Mesendoderm (in vitro differentiated cells): ENCODE measurements around the gene HOATZ.

Source experiments
- DNase-seq: peaks from one replicate; pipeline ENCODE4 v3.0.0; 2013
- H2AK5ac ChIP-seq: 2 replicates; pipeline ENCODE4 v1.6.1; 2013; ENCODE audit warnings: low read length, inconsistent platforms
- H2BK120ac ChIP-seq: 2 replicates; pipeline ENCODE4 v1.6.1; 2013; ENCODE audit warnings: low read depth, mild to moderate bottlenecking, low read length, moderate library complexity, mixed read lengths
- H2BK15ac ChIP-seq: replicated peaks from 2 replicates; pipeline ENCODE4 v1.6.1; 2013; ENCODE audit warnings: low read depth, mild to moderate bottlenecking, moderate library complexity
- H2BK5ac ChIP-seq: 2 replicates; pipeline ENCODE4 v1.6.1; 2013; ENCODE audit warnings: low read length, inconsistent platforms
- H3K18ac ChIP-seq: 2 replicates; pipeline ENCODE4 v1.6.1; 2013; ENCODE audit warnings: mild to moderate bottlenecking, low read length, mixed read lengths
- H3K23ac ChIP-seq: one replicate; pipeline ENCODE4 v1.6.1; 2013; ENCODE audit warnings: low read length
- H3K27ac ChIP-seq: 2 replicates; pipeline ENCODE4 v1.5.1; 2013; ENCODE audit warnings: low read depth, mild to moderate bottlenecking, inconsistent platforms, low read length, moderate library complexity
- H3K27me3 ChIP-seq: 2 replicates; pipeline ENCODE4 v1.6.1; 2013; ENCODE audit warnings: low read length, control low read depth, mild to moderate bottlenecking, inconsistent platforms; ENCODE audit not compliant: insufficient read depth, poor library complexity
- H3K36me3 ChIP-seq: 2 replicates; pipeline ENCODE4 v1.6.1; 2013; ENCODE audit warnings: low read length, inconsistent platforms; ENCODE audit not compliant: control insufficient read depth, insufficient read depth
- H3K4ac ChIP-seq: one replicate; pipeline ENCODE4 v1.6.1; 2013; ENCODE audit warnings: low read depth, mild to moderate bottlenecking, low read length, moderate library complexity
- H3K4me1 ChIP-seq: 2 replicates; pipeline ENCODE4 v1.6.1; 2013; ENCODE audit warnings: low read depth, low read length, inconsistent platforms; ENCODE audit not compliant: control insufficient read depth
- H3K4me2 ChIP-seq: 2 replicates; pipeline ENCODE4 v1.6.1; 2013; ENCODE audit warnings: low read length
- H3K4me3 ChIP-seq: 2 replicates; pipeline ENCODE4 v1.5.1; 2013; ENCODE audit warnings: mild to moderate bottlenecking, low read length
- H3K56ac ChIP-seq: one replicate; pipeline ENCODE4 v1.6.1; 2013; ENCODE audit warnings: low read length
- H3K79me1 ChIP-seq: 2 replicates; pipeline ENCODE4 v1.6.1; 2013; ENCODE audit warnings: low read length, inconsistent platforms
- H3K79me2 ChIP-seq: 2 replicates; pipeline ENCODE4 v1.6.1; 2013; ENCODE audit warnings: mild to moderate bottlenecking, low read length; ENCODE audit not compliant: control insufficient read depth, insufficient read depth
- H3K9ac ChIP-seq: 2 replicates; pipeline ENCODE4 v1.6.1; 2013; ENCODE audit warnings: low read length, inconsistent platforms
- H4K5ac ChIP-seq: one replicate; pipeline ENCODE4 v1.6.1; 2013; ENCODE audit warnings: low read length
- H4K8ac ChIP-seq: one replicate; pipeline ENCODE4 v1.6.1; 2013; ENCODE audit warnings: low read depth, mild to moderate bottlenecking, control low read depth, low read length, moderate library complexity
- WGBS: extraction: QIAGEN DNeasy Blood & Tissue Kit; methylation state at CpG from one replicate; pipeline ENCODE4 v1.1.7; 2013; ENCODE audit warnings: low lambda C conversion rate, missing lambda C conversion rate; ENCODE audit not compliant: insufficient coverage; ENCODE audit errors: extremely low coverage; 5-methylcytosine and 5-hydroxymethylcytosine counted together

Gene HOATZ

GRCh38 chr11:111494040-111494439 lies 20.5 kb upstream of the HOATZ start:
- Histone ChIP-seq H3K4ac (no peak overlapping the region), H3K27ac (no peak overlapping the region), H3K9ac (no peak overlapping the region), H3K79me2 (no peaks in the 10 kb centered on the region), H2BK15ac (no peak overlapping the region), H3K4me1 (peaks cover 4% of the 10 kb centered on the region), H2BK120ac (no peak overlapping the region), H3K27me3 (no peaks in the 10 kb centered on the region), H2AK5ac (no peak overlapping the region), H3K4me2 (no peak overlapping the region), H3K56ac (no peak overlapping the region), H3K18ac (no peak overlapping the region), H2BK5ac (no peak overlapping the region), H4K5ac (no peak overlapping the region), H3K36me3 (no peaks in the 10 kb centered on the region), H3K23ac (no peak overlapping the region), H3K79me1 (no peaks in the 10 kb centered on the region), H4K8ac (no peak overlapping the region), H3K4me3 (no peak overlapping the region)
- no CpG with 5 or more reads among the region's 1 CpG for WGBS
- DNase-seq, result peak; percentile 80

GRCh38 chr11:111499483-111499882 lies 15.1 kb upstream of the HOATZ start:
- no peak for DNase-seq
- 100% methylated on average over 1 of the region's 5 CpGs for WGBS

DNA sequence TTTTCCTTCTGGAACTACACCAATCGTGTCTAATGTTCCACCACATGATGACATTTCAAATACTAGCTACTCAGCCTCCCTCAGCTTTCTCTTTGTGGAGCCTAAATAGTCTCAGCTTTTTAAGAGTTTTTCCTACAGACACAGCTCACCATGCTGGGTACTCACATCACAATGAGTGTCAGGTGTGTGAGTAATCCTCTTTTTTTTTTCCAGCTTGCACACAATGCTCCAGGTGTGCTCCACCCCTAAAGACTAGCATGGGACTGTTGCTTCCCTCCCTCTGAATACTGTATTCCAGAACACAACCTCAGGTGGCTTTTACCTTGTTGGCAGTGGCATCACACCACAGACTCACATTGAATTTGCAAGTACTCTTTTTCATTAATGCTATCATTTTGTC lies 14.1 kb upstream of the HOATZ start:
- no peaks in the 10 kb centered on the region for H3K79me2 ChIP-seq
- H3K4me2 ChIP-seq, result no peak overlapping the region
- no peak overlapping the region for H4K5ac ChIP-seq
- H3K36me3 ChIP-seq, result no peaks in the 10 kb centered on the region
- no peak overlapping the region for H3K23ac ChIP-seq
- no peak overlapping the region for H3K56ac ChIP-seq
- no peak overlapping the region for H3K18ac ChIP-seq
- no peak for DNase-seq
- no peak overlapping the region for H3K9ac ChIP-seq
- no peak overlapping the region for H3K4me3 ChIP-seq
- H2BK15ac ChIP-seq, result no peak overlapping the region
- no peak overlapping the region for H2BK5ac ChIP-seq
- H2BK120ac ChIP-seq, result no peak overlapping the region
- H3K27me3 ChIP-seq, result no peaks in the 10 kb centered on the region
- no peak overlapping the region for H4K8ac ChIP-seq
- H3K4me1 ChIP-seq, result no peaks in the 10 kb centered on the region
- no peak overlapping the region for H3K4ac ChIP-seq
- H2AK5ac ChIP-seq, result no peak overlapping the region
- no peak overlapping the region for H3K27ac ChIP-seq
- WGBS, result no CpG with 5 or more reads among the region's 1 CpG
- H3K79me1 ChIP-seq, result no peaks in the 10 kb centered on the region

More at GRCh38 chr11:111499483-111499882, 15.1 kb upstream of the HOATZ start:
- H3K4ac ChIP-seq, result no peak overlapping the region
- no peak overlapping the region for H3K56ac ChIP-seq
- no peak overlapping the region for H2BK120ac ChIP-seq
- H3K4me1 ChIP-seq, result no peaks in the 10 kb centered on the region
- no peak overlapping the region for H2AK5ac ChIP-seq
- H3K4me2 ChIP-seq, result no peak overlapping the region
- H4K5ac ChIP-seq, result no peak overlapping the region
- no peak overlapping the region for H3K4me3 ChIP-seq
- H3K27ac ChIP-seq, result no peak overlapping the region
- H3K27me3 ChIP-seq, result no peaks in the 10 kb centered on the region
- no peaks in the 10 kb centered on the region for H3K36me3 ChIP-seq
- no peak overlapping the region for H2BK15ac ChIP-seq
- H3K23ac ChIP-seq, result no peak overlapping the region
- H2BK5ac ChIP-seq, result no peak overlapping the region
- H3K79me1 ChIP-seq, result no peaks in the 10 kb centered on the region
- H3K9ac ChIP-seq, result no peak overlapping the region
- no peaks in the 10 kb centered on the region for H3K79me2 ChIP-seq
- no peak overlapping the region for H3K18ac ChIP-seq
- H4K8ac ChIP-seq, result no peak overlapping the region

DNA sequence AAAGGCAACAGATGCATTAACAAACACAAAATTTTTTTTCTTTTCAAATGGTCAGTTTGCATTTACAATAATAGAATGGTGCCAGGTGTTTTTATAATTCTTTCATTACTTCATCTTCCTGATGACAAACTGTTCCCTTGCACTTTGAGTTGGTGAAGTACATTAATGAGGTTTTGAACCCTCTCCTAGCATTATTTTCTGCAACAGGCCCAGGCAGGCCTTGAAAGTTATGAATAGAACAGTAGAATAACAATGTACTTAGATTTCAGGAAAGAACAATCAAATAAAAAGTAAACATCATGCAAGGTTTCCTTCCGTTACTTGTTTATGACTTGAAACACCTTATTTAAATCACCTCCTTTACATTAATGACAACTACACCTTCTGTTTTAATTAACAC lies 12.0 kb upstream of the HOATZ start:
- Histone ChIP-seq H3K18ac (no peak overlapping the region), H2BK15ac (no peak overlapping the region), H4K8ac (no peak overlapping the region), H3K9ac (no peak overlapping the region), H3K79me1 (no peaks in the 10 kb centered on the region), H3K4me2 (no peak overlapping the region), H3K27ac (no peak overlapping the region), H3K4me3 (no peak overlapping the region), H3K23ac (no peak overlapping the region), H2BK5ac (no peak overlapping the region), H3K36me3 (no peaks in the 10 kb centered on the region), H3K4ac (no peak overlapping the region), H2BK120ac (no peak overlapping the region), H3K4me1 (no peaks in the 10 kb centered on the region), H3K27me3 (no peaks in the 10 kb centered on the region), H4K5ac (no peak overlapping the region), H3K79me2 (no peaks in the 10 kb centered on the region), H3K56ac (no peak overlapping the region), H2AK5ac (no peak overlapping the region)
- DNase-seq, result no peak
- no CpG with 5 or more reads among the region's 1 CpG for WGBS

GRCh38 chr11:111510311-111510710 lies 4.3 kb upstream of the HOATZ start:
- Histone ChIP-seq H3K4me2 (no peak overlapping the region), H3K56ac (no peak overlapping the region), H3K4me1 (no peaks in the 10 kb centered on the region), H4K5ac (no peak overlapping the region), H2BK120ac (peak overlapping the region; percentile 45), H3K4me3 (no peak overlapping the region), H3K23ac (no peak overlapping the region), H3K9ac (no peak overlapping the region), H3K27me3 (peaks cover 7% of the 10 kb centered on the region), H3K4ac (no peak overlapping the region), H3K27ac (no peak overlapping the region), H3K36me3 (no peaks in the 10 kb centered on the region), H3K79me2 (no peaks in the 10 kb centered on the region), H2BK5ac (no peak overlapping the region), H2BK15ac (no peak overlapping the region), H4K8ac (no peak overlapping the region), H3K18ac (peak overlapping the region; percentile 18), H3K79me1 (no peaks in the 10 kb centered on the region), H2AK5ac (no peak overlapping the region)
- no peak for DNase-seq
- WGBS, result no CpG with 5 or more reads among the region's 1 CpG
